Left ventricle myocardium inferior (tissue), 1 donor: ENCODE data around the gene ANK3. TPM values are rescaled to one million over a fixed set of nuclear protein-coding genes. Genes with fewer than 3 reads are reported as not detected.

ENCODE experiments used
- DNase-seq: peaks from one replicate; pipeline ENCODE4 v3.0.0-alpha.2; 2020
- H3K27ac ChIP-seq: fragments of 200-600 bp; replicated peaks from 2 replicates; pipeline ENCODE4 v1.8.0; 2021
- H3K27me3 ChIP-seq: fragments of 200-600 bp; 2 replicates; pipeline ENCODE4 v1.8.0; 2021; ENCODE audit warnings: low read depth
- H3K36me3 ChIP-seq: fragments of 200-600 bp; 2 replicates; pipeline ENCODE4 v1.8.0; 2021
- H3K4me1 ChIP-seq: fragments of 200-600 bp; 2 replicates; pipeline ENCODE4 v1.8.0; 2021
- H3K4me3 ChIP-seq: fragments of 200-600 bp; 2 replicates; pipeline ENCODE4 v1.8.0; 2021; ENCODE audit warnings: mild to moderate bottlenecking, moderate library complexity
- H3K9me3 ChIP-seq: fragments of 200-600 bp; replicated peaks from 2 replicates; pipeline ENCODE4 v1.8.0; 2021
- intact Hi-C: fragments of 100-400 bp; cut with micrococcal nuclease; formaldehyde crosslinking; loops from one replicate; pipeline ENCODE4 v1.11.0; 2022
- total RNA-seq: library from RNA; stranded (reverse); fragmentation: NEBNext Ultra II Directional; extraction: Animal tissue kit (Norgen Biotek cat#: 25700); gene quantifications from one replicate; pipeline ENCODE4 v1.2.1, GENCODE V29; 2021
- TF ChIP-seq, protein P1 (sequence below): fragments of 200-600 bp; IDR thresholded peaks from 2 replicates; pipeline ENCODE4 v1.8.0; 2021; ENCODE audit warnings: antibody characterized with exemption, mild to moderate bottlenecking, borderline replicate concordance
- donor health status: DM: no; HTN: yes; CAD: no; lungs with severe emphysema.

The ANK3 gene
- total RNA-seq, 1 donor from 2014 or later = 179 TPM

DNA sequence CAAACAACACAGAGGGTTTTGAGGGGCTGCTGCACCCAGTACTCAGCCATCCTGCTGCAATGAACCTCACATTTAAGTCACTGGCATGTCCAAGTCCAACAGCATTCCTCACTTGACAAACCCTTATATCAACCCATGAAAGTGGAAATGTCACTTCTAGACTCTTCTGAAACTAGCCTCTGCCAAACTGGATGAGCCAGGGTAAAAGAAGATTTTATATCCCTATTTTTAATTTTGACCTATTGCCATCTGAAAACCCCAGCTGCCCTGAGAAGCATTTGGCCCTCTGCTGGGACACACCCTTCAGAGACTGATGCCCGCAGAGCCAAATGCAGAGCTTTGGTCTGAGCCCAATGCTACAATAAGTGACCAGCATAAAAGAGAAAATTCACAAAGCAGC is 201.1 kb downstream of the ANK3 start:
- H3K27ac ChIP-seq = peak overlapping the region; percentile 78
- H3K4me3 ChIP-seq = no peak overlapping the region
- no peak for DNase-seq
- H3K27me3 ChIP-seq = no peaks in the 10 kb centered on the region
- H3K4me1 ChIP-seq = peaks cover 61% of the 10 kb centered on the region
- H3K36me3 ChIP-seq = peaks cover 7% of the 10 kb centered on the region
- H3K9me3 ChIP-seq = no peaks in the 10 kb centered on the region
- intact Hi-C loops = no loop called here
- TF ChIP-seq, protein P1, sequence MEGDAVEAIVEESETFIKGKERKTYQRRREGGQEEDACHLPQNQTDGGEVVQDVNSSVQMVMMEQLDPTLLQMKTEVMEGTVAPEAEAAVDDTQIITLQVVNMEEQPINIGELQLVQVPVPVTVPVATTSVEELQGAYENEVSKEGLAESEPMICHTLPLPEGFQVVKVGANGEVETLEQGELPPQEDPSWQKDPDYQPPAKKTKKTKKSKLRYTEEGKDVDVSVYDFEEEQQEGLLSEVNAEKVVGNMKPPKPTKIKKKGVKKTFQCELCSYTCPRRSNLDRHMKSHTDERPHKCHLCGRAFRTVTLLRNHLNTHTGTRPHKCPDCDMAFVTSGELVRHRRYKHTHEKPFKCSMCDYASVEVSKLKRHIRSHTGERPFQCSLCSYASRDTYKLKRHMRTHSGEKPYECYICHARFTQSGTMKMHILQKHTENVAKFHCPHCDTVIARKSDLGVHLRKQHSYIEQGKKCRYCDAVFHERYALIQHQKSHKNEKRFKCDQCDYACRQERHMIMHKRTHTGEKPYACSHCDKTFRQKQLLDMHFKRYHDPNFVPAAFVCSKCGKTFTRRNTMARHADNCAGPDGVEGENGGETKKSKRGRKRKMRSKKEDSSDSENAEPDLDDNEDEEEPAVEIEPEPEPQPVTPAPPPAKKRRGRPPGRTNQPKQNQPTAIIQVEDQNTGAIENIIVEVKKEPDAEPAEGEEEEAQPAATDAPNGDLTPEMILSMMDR = no peak

GRCh38 chr10:60187691-60188090 is 202.0 kb downstream of the ANK3 start:
- Histone ChIP-seq H3K27ac (peak overlapping the region; percentile 78), H3K36me3 (peaks cover 7% of the 10 kb centered on the region), H3K9me3 (no peaks in the 10 kb centered on the region), H3K4me1 (peaks cover 70% of the 10 kb centered on the region), H3K27me3 (no peaks in the 10 kb centered on the region), H3K4me3 (no peak overlapping the region)
- intact Hi-C loops = no loop called here
- no peak for DNase-seq
- TF ChIP-seq, protein P1 = no peak

DNA sequence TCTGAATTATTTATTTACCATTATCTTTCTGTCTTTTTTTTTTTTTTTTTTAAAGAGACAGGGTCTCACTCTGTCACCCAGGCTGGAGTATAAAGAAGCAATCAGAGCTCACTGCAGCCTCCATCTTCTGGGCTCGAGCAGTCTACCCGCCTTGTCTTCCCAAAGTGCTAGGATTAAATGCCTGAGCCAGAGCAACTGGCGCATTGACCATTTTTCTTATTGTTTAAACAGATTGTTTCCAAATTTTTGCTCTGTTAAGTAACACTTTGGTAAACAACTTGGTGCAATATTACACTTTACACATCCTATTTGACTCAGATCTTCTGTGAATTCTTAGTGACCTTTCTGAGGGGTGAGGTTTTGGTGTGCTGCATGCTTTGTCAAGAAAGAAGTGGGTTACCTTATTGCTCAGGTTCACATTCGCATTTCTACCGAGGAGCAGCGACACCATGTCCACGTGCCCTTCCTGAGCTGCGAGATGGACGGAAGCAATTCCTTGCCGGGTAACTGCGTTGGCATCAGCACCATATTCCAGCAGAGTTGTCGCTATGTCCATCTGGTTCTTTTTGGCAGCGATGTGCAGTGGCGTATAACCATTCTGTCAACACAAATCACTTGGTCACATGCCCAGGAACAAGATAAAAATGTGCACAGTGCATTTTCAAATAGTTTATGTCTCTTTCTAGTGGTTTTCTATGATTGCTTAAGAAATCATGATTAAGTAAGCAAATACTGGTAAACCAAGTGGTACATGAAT is 203.2 kb downstream of the ANK3 start:
- H3K27me3 ChIP-seq = no peaks in the 10 kb centered on the region
- H3K9me3 ChIP-seq = no peaks in the 10 kb centered on the region
- peaks cover 9% of the 10 kb centered on the region for H3K36me3 ChIP-seq
- intact Hi-C loops = no loop called here
- H3K4me3 ChIP-seq = peak overlapping the region; percentile 6
- H3K4me1 ChIP-seq = peaks cover 70% of the 10 kb centered on the region
- peak; percentile 55 for DNase-seq
- peak overlapping the region; percentile 78 for H3K27ac ChIP-seq
- TF ChIP-seq, protein P1 = no peak

- TF ChIP-seq, protein P1 = no peak
- Histone ChIP-seq H3K27ac (peak overlapping the region; percentile 78), H3K4me3 (no peak overlapping the region), H3K9me3 (no peaks in the 10 kb centered on the region), H3K27me3 (no peaks in the 10 kb centered on the region), H3K36me3 (peaks cover 18% of the 10 kb centered on the region), H3K4me1 (peaks cover 68% of the 10 kb centered on the region)
- no peak for DNase-seq
- intact Hi-C loops = no loop called here
Measured at GRCh38 chr10:60185421-60185820, 204.3 kb downstream of the ANK3 start.

- H3K27me3 ChIP-seq = no peaks in the 10 kb centered on the region
- H3K4me1 ChIP-seq = peaks cover 41% of the 10 kb centered on the region
- H3K9me3 ChIP-seq = no peaks in the 10 kb centered on the region
- DNase-seq = no peak
- H3K4me3 ChIP-seq = no peak overlapping the region
- H3K27ac ChIP-seq = peak overlapping the region; percentile 39
- intact Hi-C loops = no loop called here
- TF ChIP-seq, protein P1 = no peak
- peaks cover 24% of the 10 kb centered on the region for H3K36me3 ChIP-seq
Measured at GRCh38 chr10:60182691-60183090, 207.0 kb downstream of the ANK3 start.
